HG03439 (cell line): ENCODE results near the gene TNNT1.
"Not testable (repeated sequence)": the region's sequence is repeated elsewhere in the genome, so short reads cannot be mapped to it uniquely, and the experiment has no call there.

Experiments used
- ATAC-seq: cut with Tn5 transposase; IDR thresholded peaks from one replicate; pipeline ENCODE4 v1.9.1; 2021; ENCODE audit warnings: mild to moderate bottlenecking, moderate library complexity; ENCODE audit not compliant: unreplicated experiment

The TNNT1 gene, protein sequence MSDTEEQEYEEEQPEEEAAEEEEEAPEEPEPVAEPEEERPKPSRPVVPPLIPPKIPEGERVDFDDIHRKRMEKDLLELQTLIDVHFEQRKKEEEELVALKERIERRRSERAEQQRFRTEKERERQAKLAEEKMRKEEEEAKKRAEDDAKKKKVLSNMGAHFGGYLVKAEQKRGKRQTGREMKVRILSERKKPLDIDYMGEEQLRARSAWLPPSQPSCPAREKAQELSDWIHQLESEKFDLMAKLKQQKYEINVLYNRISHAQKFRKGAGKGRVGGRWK

DNA sequence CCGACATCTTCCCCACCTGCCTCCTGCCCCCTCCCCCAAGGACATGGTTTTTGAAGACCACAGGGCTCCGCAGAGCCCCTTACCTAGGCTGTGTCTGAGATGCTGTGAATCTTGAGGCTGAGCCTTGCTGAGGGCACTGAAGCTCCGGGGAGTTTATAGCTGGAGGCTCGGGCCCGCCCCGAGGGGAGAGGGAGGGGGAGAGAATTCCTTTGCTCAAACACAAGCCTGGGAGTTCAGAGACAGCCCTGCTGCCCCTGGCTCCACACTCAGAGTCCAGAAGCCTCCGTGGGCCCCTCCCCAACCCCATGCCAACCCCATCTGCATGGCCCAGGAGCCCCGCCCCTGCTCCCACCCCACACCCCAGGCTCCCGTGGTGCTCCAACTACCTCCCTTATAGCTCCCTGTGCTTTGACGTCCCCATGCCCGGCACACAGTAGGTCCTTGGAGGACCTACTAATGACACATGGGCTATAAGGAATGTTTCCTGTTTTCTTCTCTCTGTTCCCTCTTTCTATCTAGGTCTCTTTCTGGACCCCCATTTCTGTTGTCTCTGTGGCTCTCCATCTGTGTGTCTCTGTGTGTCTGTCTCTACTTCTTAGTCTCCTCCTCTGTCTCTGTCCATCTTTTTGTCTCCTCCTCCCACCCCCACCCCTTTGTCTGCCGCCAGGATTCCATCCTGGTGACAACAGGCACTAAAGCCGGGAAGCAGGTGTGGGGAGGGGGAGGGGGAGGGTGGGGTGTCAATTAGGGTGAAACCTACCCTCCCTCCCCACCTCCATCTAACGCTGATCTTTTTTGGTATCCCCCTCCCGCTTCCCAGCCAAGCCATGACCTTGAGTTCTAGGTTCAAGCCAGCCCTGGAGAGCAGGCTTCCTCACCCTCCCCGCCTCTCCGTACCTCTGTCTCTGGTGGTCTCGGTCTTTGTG is at the start of gene TNNT1:
TNNT1 (minus strand) TSS at position 129 of the 926 bp plus-strand sequence. CDS start 2,049 bp downstream, outside the sequence.
- no peak for ATAC-seq

DNA sequence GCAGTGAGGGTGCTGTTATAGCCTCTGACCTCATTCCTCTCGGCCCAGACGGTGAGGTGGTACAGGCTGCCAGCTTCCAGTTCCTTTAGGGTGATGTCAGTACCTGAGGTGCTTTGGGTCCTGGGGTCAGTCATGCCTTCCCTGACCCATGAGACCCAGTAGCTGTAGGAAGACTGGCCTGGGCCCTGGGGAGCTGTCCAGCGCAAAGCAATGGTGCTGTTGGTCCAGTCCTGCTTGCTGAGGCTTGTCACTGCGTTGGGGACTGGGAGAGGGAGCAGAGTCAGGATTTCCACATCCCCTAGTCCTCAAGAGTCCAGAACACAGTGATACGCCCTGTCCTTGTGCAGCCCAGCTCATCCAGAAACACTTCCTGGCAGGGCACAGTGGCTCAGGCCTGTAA is 49.6 kb upstream of the TNNT1 start:
- no peak for ATAC-seq

DNA sequence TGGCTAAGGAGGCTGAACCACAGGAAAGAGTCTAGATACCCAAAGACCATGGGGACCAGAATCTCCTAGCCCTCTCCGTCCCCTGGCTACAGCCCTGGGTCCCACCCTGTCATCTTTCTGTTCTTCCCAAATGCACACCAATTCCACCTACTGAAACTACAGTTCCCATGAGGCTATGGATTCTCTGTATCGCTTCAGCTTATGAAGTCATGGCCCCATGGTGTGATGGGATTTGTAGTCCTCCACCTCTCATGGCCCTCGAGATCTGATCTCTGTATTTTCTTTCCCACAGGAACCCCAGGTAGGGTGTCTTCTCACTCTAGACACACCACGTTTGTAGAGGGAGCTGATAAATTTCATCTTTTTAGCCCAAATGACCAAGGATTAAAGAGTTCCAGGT is 48.5 kb upstream of the TNNT1 start:
- no peak for ATAC-seq

DNA sequence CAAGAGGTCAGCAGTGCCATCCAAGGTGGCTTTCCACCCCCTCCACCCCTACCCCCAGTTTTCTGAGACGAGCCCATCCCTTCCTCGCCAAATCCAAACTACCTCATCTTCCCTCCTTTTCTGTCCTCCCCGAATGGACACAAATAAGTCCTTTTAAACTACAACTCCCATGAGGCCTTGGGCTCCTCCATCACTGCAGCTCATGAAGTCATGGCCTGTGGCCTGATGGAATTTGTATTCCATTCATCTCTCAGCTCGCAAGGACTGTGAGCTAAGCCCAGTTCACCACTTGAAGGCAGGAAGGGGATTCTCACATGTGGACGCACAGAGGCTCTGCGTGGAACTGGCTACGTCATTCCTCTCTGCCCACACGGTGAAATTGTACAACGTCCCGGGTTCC is 47.8 kb upstream of the TNNT1 start:
- no peak for ATAC-seq

DNA sequence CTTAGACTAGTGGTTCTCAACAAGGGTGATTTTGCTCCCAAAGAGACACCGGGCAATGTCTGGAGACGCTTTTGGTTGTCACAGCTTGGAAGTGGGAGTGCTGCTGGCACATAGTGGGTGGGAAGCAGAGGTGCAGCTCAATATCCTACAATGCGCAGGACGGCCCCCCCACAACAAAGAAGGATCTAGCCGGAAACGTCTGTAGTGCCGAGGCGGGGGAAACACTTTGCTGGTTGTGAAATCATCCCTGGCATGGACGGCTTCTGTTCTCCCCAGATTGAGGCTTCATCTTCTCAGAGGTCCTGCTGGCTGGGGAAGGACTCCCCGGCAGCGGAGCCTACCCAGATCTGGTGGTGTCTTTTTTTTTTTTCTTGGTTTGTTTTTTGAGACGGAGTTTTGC is 44.5 kb upstream of the TNNT1 start:
- no peak for ATAC-seq

DNA sequence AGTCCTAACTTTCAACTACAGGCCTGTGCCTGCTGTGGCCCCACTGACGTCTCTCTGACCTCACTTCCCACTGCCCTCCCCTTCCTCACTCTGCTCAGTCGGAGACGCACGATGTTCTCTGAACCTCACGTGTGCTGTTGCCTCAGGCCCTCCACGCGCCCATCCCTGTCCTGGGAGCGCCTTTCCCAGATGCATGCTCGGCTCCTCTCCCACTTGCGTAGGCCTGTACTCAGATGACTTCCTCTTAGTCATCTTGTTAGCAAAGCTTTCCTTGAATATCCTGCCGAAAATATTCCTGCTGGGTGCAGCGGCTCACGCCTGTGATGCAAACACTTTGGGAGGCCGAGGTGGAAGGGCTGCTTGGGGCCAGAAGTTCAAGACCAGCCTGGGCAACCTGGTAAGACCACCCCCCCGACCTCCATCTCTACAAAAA is 40.4 kb upstream of the TNNT1 start:
- ATAC-seq, result no peak

DNA sequence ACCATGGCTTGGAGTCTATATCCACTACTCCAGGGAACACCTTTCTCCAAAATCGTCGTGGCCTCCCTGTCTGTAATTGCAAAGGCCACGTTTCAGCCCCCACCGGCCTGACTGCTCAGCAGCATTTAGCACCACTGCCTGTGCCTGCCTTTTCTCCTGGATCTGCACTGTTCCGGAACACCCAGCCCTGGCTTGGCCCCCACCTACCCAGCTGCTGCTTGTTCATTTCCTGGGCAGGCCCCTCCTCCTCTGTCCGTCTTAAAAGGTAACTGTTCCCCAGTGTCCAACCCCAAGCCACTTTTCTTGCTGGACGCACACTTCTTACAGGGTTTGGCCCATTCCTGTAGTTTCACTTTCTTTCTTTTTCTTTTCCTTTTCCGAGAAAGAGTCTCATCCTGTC is 39.6 kb upstream of the TNNT1 start:
- no peak for ATAC-seq

DNA sequence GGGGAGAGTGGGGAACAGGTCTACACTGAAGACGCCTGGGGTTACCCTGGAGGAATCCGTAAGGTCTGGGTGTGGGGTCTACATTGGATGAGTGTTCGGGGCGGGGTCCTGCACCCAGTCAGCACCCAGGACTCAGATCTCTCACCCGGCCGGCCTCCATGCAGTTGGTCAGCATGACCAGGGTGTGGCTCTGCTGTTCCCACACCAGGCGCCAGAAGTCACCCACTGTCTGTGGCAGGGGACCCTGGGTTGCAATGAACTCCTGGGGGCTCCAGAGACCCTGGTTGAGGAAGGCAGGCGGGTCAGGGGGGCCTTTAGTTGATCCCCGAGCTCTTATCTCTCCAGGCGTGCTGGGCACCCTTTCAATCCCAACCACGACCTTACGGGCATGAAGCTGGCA is 37.1 kb upstream of the TNNT1 start:
- no peak for ATAC-seq

DNA sequence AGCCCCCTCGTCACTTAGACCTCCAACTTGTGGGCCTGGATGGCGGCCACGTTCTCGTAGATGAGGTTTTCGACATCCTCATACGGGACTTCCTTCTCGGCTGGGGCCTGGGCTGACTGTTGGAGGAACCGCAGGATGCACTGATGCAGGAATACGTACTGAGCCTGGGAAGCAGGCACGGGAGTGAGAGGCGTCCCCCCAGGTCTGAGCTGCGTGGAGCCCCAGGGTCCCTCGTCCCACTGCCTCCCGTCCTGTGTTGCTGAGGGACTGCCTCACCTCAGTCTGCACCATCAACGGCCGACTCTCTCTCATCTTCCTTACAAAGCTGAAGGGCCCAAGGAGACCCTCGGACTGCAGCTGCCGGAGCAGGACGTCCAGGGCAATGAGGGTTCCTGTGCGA is 32.7 kb upstream of the TNNT1 start:
- ATAC-seq, result no peak

DNA sequence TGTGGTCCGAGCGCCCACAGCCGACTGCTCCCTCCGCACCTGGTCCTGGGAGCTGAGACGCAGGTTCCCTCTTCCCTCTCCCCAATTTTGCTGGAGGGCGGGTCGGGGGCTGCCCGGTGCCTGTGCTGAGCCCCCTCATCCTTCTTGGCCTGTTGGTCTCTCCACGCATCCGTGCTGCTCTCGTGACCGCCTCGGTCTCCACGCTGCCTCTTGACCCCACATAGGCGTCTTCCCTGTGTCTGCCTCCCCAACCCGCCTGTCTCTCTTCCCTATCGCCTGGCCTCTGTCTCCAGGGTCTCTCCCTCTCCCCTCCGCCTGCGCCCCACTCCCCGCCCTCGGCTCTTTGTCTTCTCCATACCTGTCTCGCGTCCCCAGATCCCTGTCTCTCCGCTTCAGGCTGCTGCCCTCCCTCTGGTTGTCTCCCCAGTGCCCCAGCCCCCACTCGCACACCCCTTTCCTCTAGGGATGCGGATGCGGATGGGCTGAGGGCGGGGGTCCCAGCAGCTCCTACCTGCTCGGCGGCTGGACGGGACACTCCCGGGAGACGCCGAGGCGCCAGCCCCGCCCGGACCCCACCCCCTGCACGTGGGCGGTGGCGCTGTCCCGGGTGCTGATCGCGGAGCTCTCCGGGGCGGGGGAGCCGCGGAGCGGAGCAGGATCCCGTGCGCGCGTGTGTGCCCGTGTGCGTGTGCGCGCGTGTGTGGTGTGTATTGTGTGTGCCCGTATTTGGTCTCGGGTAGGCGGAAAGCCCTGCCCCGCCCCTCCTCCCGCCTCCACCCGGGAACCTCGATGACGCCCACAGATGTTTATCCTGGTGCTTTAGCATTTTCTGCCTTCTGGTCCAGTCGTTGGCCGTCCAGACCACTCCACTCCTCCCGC is 30.8 kb upstream of the TNNT1 start, which contains the start of gene SYT5:
SYT5 (minus strand) TSS at position 684 of the 879 bp plus-strand sequence. CDS start 1,248 bp downstream, outside the sequence.
- ATAC-seq, result peak; percentile 16

DNA sequence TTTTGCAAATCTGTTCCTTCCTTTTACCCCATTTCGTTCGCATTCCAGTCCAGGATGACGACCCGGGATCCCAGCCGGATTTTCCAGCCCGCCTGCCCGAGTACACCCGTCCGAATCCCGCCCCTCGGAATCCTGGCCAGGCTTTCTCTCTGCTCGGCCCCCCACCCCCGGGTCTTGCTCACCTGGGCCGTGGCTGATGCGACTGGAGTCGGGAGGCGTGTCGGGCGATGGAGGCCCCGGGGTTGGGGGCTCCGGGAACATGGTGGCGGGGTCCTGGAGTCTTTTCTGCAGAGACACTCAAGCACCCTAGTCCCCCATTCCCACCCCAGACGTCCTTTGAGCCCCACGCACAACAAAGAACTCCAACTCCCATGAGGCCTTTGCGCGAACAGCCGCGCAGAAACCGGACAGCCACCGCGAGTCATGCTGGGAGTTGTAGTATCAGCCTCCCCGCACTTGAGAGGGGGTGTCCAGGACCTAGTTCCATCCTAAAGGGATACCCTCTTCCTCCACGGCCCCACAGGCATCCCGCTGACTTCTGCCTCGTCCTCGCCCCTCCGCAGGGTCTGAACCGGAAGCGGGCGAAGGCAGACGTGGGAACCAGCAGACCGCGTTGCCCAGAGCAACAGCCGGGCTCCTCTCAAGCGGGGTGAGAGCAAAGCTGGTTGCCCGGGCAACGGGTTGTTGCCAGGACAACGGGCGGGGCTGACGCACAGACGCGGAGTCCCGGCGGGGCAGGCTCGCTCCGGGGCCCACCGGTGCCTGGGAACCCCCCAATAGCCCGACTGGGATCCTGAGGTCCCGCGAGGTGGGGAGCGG is 30.0 kb upstream of the TNNT1 start:
- ATAC-seq, result peak; percentile 64

DNA sequence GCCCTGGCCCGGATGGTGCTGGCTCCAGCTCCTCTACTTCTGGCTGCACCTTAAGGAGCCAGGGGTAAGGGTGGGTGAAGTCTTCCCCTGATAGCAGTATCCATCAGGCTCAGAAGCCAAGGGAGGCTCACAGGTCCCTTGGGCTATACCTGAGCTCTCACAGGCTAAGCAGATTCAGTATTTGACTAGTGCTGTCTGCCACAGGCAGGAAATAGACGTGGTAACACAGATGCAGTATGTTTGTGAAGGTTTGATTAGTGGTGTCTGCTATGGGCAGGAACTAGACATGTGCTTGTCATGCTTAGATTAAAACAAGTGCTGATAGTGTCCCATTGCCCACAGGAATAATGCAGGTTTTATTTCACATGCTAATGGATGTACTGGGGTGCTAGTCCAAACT is 27.1 kb upstream of the TNNT1 start:
- no peak for ATAC-seq

DNA sequence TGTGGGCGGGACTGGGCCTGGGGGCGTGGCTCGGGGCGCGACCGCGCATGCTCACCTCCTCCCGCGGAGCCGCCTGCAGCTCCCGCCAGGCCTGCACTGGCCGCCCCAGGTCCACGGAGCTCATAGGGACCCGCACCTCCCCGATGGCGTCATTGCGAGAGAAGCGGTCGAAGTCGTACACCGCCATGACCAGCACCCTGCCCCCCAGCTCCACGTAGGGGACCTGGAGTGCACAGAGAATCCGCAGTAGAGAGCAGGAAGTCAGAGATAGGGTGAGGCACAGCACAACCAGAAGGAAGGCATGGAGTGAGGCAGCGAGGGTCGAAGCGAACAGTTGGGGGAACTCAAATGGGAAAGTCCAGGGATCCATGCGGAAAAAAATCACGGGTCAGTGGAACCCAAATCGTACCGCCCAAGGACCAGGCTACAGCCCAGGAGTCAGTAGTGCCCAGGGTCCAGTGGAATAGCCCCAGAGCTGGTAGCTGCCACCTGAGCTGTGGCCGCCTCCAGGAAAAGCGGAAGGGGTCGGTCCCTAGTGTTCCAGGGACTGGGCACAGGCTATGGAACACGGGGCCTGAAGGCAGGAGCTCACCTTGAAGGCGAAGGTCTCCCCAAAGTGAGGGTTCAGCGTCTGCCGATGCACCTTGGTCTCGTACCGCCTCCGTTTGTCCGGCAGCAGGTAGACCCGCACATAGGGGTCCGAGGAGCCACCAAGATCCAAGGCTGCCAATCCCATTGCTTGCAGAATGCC is 26.3 kb upstream of the TNNT1 start:
- ATAC-seq, result no peak

DNA sequence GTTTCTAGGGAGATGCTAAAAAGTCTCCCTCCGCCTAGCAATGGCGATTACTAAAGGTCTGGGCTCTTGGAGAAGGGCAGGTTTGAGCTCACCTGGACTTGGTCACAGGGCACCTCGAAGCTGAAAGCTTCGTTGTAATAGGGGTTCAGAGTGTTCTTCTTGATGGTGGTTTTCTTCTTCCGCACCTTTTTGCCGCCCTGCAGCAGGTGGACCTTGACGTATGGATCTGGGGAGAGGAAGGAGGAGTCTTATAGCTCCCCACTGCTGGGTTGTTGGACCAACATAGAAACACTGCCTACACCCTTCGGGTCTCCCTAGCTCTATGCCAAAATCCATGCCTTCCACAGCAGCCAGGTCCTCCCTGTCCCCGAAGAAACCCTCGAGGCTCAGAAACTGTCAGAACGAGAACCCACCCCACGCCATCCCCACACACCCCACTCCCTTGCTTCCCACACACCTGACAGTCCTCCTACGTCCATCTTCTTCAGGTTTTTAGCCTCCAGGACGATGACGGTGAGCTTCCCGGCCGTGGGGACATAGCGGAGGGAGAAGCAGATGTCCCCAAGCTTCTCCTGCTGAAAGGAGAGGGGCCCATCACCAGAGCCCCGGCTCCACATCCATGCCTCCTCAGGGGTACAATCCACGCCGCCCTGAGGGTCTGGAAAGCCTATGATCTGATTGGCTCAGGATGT is 25.6 kb upstream of the TNNT1 start:
- ATAC-seq, result no peak

DNA sequence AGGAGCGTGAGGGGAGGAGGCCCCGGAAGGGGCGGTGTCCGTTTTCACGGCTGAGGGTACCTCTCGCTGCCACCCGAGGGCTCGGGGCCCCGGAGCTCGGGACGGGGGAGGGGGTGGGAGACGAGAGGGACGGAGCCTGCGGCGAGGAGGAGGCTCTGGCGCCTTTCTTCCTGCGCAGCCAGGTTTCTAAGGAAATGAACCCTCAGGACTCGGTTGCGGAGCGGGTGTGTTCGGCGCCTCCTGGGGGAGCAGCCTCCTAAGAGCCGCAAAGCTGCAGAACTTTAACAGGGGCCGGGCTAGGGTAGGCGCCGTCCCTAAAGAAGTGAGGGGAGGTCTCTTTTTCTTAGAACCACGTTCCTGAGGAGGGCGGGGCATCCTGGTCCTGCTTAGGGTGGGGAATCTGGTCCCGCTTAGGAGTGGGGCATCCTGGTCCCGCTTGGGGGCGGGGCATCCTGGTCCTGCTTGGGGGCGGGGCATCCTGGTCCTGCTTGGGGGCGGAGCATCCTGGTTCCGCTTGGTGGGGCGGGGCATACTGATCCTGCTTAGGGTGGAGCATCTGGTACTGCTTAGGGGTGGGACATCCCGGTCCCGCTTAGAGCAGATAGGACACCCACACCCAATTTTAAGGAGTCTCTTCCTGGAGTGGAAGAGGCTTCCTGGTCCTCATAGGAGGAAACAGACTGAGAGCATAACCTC is 24.9 kb upstream of the TNNT1 start:
- no peak for ATAC-seq

DNA sequence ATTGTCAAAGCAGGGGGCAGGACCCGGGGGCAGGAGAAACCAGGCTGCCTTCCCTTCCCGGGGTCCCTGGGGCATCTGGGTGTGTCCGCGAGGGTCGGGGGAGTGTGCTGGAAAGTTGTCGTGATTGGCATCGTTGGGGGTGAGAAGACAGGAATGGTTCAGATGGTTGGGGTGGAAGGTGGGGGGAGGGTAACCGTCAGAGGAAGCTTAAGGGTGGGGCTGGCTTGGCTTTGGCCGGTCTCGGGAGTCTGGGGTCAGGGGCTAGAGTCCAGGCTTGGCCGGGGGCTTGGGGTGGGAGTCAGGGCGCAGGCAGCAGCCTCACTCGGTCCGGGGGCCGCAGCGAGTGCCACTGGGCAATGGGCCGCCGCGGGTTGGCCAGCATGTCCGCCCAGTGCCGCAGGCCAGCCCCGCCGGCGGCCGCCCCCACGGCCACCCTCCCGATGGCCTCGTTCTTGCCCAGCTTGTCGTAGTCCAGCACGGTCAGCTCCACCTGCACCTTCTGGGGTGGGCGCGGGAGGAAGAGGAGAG is 24.2 kb upstream of the TNNT1 start:
- ATAC-seq, result no peak

DNA sequence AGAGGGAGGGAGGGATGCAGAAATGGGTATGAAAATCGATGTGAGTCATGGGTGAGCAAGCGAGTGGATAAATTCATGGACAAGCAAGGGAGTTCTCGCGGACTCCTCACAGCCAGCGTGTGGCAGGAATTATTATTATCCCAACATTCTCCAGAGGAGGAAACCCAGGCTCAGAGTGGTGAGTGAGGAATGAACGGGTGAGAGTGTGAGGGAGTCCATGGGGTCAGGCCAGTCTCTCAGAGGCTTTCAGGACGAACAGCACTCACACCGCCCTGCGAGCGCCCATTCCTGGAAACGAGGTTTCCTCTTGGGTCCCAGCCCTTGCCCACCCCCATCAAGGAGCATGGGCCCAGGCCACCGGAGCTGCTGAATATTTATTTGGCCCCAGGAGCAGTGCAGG is 23.7 kb upstream of the TNNT1 start:
- ATAC-seq, result no peak

DNA sequence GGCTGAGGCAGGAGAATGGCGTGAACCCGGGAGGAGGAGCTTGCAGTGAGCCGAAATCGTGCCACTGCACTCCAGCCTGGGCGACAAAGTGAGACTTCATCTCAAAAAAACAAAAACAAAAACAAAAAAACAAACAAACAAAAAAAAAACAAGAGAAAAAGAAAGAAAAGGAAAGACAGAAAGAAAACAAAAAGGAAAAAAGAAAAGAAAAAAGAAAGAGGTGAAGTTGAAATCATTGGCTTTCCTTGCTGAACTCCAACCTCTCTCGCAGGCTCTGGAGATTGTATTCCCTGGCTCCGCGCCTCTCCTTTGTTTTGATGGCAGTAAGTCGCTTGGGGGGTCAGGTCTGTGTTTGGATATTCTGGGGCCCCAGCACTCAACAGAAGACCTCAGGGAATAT is 23.3 kb upstream of the TNNT1 start:
- ATAC-seq, result not testable (repeated sequence)
